HG03457 (cell line): ENCODE results near the gene CETP.
"Not testable (repeated sequence)": the region's sequence is repeated elsewhere in the genome, so short reads cannot be mapped to it uniquely, and the experiment has no call there.

Source experiments
- ATAC-seq: cut with Tn5 transposase; IDR thresholded peaks from one replicate; pipeline ENCODE4 v1.9.1; 2021; ENCODE audit warnings: moderate number of reproducible peaks; ENCODE audit not compliant: unreplicated experiment

The CETP gene

DNA sequence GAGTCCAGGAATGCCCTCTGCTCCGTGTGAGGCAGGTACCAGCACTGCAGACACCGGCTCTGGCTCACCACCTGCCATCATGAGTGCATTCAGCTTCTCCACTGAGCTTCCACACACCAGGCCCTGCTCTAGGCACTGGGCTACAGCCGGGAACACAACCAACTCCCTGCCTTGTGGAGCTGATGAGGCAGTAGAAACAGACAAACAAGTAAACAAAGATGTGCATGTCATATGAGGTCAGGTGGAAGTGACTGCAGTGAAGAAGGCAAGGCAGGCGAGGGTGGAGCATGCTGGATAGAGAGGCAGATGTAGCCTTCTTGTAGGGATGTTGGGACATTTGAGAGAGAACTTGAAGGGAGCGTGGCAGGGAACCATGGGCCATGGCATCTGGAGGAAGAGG, 32.6 kb downstream of the CETP start:
- ATAC-seq = no peak

DNA sequence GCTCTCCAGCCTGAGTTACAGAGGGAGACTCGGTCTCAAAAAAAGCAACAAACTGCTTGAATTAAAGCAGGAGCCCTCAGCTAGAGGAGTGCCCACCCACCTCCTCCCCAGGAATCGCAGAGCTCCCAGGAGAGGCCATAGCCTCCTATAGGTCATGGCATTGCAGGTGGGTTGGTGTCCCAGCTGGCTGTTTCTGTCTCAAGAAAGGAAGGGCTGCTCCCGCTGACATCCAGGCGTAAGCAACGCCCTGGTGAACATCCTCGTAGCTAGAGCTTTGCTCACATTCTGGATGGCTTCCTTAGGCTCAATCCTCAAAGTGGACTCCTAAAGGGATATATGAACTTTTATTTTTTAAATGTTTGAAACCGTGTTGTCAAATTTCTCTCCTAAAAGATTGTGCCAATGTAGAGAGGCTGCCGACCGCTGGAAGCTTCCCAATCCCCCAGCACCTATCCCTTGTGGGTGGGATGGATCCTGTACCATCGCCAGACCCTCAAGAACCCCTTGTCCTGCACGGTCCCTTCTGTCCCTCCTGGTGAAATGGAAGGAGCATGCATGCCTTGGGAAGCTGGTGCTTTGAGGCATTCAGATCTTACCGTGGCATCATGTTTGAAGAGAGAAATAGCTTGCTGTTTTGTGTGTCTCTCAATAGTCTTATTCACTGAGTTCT, 33.5 kb downstream of the CETP start:
- no peak for ATAC-seq

DNA sequence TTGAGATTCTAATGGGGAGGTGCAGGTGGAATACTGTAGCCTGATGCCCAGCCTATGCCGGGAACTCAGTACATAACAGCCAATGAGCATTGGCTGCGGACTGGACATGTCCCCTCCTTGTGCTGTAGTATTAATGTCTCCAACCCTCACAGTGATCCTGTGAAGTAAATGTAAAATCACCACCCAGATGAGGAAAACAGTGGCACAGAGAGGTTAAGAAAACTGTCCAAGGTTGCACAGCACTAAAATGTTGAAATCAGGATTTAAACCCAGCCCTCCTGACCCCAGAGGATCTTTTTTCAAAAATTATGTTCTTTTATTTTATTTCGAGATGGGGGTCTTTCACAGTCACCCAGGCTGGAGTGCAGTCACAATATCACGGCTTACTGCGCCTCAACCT, 35.5 kb downstream of the CETP start:
- no peak for ATAC-seq

DNA sequence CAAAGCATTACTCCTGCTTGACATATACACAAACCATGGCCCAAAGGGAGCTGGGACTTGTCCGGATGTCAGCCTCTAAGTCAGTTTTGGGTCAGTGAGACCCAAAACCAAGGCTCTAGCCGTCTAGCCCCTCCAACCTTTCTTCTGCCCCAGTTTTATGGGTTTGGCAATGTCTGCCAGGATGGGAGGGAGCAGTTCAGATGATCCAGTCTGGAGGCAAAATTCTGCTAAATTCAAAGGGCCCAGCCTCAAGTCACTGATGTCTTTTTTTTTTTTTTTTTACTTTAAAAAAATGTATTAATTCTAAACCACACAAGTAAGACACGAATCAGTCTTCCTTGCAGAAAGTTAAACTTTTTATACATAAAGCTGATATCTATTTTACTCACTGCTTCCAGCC, 36.2 kb downstream of the CETP start:
- ATAC-seq = no peak

DNA sequence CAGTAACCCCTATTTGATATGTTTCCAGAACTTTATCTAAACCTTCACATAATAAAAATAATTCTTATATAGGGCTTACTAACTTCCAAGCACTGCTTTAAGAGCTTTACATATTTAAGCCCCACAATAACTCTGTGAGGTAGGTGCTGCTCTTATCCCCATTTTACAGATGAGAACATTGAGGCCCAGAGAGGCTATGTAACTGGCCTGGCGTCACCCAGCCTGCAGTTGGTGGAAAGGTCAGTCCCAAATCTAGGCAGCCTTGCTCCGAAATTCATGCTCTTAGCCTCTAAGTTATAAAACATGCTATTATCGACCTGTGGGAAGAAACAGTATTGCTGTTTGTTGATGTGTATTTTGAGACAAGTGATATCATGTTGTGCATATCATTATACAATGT, 36.6 kb downstream of the CETP start:
- ATAC-seq = no peak

DNA sequence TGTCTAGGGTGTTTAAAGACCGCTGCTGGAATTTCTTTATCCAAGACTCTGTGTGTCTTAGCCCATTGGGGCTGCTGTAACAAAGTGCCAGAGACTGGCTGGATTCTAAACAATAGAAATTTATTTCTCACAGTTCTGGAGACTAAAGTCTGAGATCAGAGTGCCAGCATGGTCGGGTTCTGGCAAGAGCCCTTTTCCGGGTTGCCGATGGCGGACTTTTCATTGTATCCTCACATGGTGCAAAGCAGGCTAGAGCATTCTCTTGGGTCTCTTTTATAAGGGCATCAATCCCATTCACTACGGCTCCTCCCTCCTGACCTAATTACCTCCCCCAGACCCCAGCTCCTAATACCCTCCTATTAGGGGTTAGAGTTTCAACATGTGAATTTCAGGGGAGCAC, 37.1 kb downstream of the CETP start:
- no peak for ATAC-seq

DNA sequence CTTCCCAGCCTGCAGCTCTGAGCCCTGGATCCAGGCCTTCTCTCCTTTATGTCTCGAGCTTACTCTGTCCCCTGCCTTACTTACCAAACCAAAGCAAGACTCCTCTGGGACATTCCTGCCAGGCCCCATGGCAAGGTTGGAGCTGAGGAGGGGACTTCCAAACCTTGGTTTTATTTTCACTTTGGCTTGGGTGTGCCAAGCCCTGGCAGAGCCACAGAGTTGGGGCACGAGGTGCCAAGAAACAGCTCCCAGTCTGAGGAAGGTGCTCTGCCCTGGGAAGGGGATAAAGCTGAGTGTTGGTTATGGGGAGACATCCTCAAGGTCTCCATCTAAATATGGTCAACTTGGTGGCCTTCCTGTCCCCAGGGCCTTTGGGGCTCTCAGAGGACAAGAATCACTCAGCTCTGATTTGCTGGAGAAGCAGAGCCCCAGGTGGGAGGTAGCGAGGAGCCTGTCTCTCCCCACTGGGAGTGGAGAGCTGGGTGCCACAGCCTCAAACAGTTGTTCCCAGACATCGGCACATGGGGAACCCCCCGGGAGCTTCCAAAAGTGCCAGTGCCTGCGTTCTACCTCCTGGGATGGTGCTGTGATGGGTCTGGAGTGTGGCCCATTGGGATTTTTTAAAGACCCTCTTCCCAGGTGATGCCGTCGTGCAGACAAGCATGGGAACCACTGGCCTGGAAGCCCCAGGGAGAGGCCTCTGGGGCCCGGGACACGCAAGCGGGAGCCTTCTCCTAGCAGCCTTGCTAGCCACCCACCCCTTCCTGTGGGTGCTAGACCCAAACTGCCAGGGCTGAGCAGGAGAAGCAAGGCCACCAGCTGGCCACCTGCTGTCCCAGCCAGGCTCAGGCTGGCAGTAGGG, 37.9 kb downstream of the CETP start:
- ATAC-seq = no peak

DNA sequence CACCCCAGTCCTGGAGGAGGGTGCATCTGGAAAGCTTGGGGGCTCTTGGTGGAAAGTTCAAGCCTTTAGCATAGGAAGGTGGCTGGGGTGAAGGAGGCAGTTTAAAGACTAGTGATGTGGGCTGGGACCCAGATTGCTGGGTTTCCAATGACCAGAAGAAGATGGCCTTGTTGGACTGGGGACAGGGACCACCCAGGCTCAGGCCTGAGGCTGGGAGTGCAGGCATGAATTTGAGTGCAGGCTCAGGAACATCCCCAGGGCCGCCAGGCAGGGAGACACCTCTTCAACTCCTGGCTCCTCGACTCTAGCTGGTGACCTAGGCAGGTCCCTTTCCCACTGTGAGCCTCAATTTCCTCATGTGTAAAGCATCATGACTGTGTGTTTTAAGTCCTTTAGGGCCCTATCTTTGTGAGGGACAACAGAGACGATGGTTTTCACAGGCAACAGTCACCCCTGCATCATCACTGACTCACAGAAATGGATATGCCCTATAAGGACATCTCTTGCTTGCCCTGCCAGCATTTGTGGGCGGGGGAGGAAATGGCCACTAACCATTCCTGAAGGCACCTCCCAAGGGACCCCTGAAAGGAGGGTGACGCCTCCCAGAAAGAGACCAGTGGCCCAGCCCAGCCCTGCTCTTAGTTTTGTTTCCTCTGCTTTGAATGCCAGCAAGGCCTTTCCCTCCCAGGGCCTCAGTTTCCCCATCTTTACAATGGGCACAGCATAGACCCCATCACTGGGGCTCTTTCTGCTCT, 38.7 kb downstream of the CETP start:
- ATAC-seq = peak; percentile 37

DNA sequence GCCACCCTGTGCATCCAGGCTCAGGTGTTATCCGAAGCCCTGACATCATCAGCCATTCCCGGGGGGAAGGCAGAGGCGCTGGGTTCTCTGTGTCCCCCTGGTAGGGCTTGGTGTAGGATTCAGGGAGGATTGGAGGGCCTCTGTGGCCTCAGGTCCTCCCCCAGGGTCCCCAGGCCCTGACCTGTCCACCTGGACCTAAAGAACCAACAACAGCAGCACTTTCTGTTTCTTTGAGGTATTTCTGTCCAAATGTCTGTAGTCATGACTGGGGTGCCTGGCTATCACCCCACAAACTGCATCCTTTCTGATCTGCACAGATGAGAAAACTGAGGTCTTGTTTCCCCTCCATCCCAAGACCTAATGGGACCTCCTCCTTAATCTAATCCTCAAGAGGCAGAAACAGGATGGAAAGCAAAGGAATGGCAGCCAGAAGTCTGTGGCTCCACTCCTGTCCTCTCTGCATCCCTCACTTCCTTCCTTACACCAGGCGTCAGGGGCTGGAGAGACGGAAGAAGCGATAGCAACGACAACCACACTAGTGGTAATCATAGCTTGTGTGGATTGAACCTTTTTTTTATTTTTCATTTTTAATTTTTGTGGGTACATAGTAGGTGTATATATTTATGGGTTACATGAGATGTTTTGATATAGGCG, 39.4 kb downstream of the CETP start:
- no peak for ATAC-seq

DNA sequence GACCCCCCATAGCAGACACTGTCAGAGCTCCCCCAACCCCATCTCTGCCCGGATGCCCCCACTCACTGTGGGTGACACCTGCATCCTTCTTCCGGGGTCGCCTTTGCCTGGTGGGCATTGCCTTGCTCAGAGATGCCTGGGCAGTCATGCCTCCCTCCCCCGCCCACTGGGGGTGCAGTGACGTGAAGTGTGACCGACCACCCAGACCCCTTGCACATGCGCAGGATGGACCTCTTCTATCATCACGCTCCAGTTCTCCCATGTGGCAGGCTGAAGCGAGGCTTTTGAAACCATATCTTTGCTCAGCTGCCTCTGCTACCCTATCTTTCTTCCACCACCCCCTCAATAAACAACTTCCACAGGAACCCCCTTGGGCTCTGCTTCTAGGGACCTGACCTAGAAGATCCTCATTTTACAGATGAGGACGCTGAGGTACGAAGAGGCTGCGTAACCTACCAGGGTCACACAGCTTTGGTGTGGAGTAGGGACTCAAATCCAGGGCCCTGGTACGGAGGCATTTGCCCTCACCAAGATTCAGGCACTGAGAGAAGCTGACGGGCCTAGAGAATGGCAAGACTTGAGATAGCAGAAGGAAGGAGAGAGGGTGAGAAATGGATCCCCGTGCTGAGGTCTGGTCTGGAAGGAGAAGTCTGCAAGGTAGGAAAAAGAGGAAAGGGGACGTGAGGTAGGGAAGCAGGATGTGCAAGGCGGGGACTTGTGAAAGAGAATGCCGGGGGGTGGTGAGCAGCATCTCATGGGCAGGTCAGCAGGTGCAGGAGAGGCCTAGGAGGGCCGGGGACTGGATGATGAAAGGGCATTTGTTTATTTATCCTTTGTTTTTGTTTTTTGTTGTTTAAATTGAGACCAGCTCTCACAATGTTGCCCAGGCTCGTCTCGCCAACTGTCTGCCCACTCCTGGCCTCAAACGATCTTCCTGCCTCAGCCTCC, 42.0 kb downstream of the CETP start:
- no peak for ATAC-seq

DNA sequence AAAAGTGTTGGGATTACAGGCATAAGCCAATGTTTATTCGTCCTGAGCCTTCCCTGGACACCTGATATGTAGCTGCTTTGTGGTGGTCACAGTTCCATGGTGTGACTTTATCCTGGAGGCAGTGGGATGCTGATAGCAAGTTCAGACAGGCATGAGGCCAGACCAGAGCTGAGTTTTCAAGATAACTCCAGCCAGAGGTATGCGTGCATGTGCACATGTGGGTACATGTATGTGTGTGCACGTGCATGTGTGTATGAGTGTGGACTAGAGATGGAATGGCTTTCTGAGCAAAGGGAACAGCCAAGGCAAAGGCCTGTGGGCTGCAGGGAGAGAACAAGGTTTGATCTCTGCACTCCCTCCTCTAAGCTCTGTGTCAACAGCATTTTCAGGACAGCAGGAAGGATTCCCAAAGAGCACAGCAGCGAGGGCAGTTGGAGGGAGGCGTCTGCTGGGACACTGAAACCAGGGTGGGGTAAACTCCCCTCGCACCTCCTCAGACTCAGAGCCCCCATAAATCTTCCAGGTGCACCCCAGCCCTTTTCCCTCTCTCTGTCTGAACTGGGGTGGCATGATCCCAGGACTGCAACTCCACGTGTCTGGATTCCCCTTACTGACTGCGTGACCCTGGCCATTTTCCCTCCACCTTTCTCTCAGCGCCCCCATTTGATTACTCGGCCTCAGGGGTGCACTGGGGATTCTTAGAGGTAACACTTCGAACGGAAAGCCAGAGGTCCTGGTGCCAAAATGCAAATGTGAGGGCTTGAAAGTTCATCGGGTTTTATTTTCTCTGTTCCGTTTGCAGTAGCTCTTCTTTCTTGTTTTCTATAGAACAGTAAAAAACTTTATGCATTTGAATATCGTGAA, 42.9 kb downstream of the CETP start:
- no peak for ATAC-seq

DNA sequence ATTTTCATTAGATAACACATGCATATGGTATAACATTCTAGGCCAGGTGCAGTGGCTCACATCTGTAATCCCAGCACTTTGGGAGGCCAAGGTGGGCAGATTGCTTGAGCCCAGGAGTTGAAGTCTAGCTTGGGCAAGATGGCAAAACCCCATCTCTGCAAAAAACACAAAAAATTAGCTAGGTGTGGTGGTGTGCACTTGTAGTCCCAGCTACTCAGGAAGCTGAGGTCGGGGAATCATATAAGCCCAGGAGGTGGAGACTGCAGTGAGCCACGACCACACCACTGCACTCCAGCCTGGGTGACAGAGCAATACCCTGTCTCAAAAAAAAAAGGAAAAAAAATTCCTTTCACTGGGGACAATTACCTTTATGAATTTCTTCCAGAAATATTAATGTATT, 43.8 kb downstream of the CETP start:
- not testable (repeated sequence) for ATAC-seq

DNA sequence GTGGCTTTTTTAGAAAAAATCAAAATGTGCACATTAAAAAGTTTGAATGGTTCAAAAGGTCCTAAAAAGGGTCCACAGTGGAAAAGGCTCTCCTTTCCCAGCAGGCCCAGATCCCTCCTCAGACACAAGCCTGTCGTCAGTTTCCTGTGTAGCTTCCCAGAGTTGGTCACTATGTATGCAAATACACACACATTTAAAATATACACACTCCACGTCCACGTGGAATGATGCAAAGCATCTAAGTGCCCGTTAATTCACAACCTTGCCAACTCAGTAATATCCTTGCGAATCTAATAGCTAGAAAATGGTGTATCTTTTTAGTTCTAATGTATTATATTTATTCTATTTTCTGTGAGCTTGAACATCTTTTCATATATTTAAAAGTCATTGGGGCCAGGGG, 45.3 kb downstream of the CETP start:
- no peak for ATAC-seq

DNA sequence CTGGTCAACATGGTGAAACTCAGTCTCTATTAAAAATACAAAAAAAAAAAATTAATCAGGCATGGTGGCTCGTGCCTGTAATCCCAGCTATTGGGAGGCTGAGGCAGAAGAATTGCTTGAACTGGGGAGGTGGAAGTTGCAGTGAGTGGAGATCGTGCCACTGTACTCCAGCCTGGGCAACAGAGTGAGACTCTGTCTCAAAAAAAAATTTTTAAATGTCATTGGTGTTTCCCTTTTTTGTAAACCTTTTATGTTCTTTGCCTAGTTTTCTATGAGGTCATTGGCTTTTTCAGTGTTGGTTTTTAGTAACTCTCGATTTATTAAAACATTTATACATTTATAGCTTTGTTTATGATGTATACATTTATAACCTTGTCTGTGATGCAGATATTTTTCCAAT, 45.8 kb downstream of the CETP start:
- no peak for ATAC-seq

DNA sequence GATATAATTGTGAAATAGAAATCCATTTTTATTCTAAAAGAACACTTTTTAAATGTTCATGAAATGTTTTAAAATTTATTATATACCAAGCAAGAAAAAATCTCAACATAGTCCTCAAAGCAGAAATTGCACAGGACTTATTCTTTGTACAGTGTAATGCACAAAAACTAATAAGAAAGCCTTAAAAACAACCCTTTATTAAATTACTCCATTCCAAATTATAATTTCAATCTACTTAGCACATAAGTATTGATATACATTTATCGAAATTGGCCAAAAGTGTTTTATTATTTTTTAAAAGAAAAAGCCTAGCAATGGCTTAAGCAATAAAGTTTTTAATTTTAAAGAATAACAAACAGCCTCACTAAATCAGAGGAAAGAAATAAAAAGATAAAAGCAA, 46.7 kb downstream of the CETP start:
- no peak for ATAC-seq

DNA sequence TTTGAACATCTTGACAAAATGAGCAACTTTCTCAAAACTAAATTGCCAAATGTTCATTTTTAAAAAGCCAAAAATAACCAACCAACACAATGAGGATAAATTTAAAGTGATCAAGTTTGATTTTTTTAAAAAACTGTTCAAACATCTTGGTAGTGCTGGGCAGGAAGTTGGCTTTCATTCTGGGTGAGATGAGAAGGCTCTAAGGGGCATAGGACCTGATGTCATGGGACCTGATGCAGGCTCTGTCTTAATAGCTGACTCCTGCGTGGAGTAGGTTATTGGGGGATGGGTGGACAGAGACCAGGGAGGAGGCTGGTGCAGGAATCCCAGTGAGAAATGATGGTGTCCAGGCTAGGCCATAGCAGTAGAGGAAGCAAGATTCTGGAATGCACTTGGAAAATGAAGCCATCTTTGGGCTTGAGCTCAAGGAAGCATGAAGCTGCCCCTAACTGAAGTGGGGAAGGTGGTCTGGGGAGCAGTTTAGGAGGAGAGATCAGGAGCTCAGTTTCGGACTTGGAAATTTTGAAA, 48.0 kb downstream of the CETP start:
- no peak for ATAC-seq

DNA sequence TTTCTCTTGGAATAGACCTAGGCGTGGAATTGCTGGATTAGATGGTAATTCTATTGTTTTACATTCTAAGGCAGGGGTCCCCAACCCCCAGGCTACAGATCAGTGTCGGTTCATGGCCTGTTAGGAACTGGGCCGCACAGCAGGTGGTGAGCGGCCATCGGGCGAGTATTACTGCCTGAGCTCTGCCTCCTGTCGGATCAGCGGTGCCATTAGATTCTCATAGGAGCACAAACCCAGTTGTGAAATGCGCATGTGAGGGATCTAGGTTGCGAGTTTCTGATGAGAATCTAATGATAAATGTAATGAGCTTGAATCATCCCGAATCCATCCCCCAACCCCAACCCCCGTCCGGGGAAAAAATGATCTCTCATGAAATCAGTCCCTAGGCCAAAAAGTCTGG, 50.6 kb downstream of the CETP start:
- no peak for ATAC-seq

DNA sequence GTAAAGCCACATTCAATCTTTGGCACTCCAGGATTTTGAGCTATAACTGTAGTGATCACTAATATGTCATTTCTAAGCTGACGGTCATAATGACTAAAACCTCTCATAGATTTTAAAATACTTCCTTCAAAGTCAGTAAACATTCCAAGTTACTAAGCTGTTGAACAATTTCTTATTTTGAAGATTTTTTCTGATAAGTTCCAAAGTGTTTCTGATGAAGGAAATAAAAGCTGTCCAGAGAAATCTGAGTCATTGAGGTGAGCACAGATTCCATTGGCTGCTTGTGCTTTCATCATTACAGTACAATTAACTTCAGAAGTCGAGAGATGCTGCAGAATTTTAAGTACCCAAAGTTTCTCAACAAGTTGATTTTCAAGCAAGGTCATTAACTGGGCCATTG, 51.5 kb downstream of the CETP start:
- no peak for ATAC-seq

DNA sequence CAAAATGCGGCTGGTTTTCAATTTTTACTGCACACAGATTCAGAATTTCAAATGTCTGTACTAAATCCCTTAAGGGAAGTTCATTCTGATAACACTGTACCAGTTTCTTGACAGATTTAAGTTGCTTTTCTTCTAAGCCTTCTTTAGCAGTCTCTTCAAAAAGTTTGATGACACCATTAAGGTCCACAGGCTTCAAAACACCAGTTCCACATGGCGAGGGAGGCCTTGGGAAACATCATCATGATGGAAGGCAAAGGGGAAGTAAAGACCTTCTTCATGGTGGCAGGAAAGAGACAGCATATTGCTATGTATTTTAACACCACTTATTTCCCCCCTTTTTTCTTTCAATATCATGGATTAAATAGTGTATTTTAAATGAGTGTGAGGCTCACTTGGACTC, 52.2 kb downstream of the CETP start:
- no peak for ATAC-seq
